HepG2 (cell line): Measurements from ENCODE around the gene FBXO44. TPM values are rescaled to one million over a fixed set of nuclear protein-coding genes. Genes with fewer than 3 reads are reported as not detected.

Experiments
- ARHGAP35 ChIP-seq: sonication (generic); formaldehyde crosslinking; IDR thresholded peaks from 2 replicates; pipeline ENCODE4 v1.9.0; 2022; ENCODE audit warnings: mild to moderate bottlenecking, inconsistent platforms, moderate library complexity, missing genetic modification reagents, borderline replicate concordance
- ATF7 ChIP-seq, 2 experiments: fragments of 450-650 bp in 1 of 2; sonication (generic) in 1 of 2; formaldehyde crosslinking in 1 of 2; IDR thresholded peaks; 2 replicates each; pipeline versions ENCODE4 v1.4.0 to v1.6.1; 2016 to 2020; ENCODE audit warnings: antibody characterized with exemption in 1 of 2, mild to moderate bottlenecking in 1 of 2, missing genetic modification reagents in 1 of 2
- BRD4 ChIP-seq: sonication (generic); formaldehyde crosslinking; IDR thresholded peaks from 2 replicates; pipeline ENCODE4 v1.4.0; 2020; ENCODE audit warnings: missing genetic modification reagents
- FIP1L1 ChIP-seq: fragments of 200-400 bp; formaldehyde crosslinking; IDR thresholded peaks from 2 replicates; pipeline ENCODE4 v1.6.1; 2018; ENCODE audit warnings: low read depth, mild to moderate bottlenecking, low read length, moderate library complexity, borderline replicate concordance; ENCODE audit not compliant: insufficient read depth
- HNF4A ChIP-seq: sonication (generic); formaldehyde crosslinking; IDR thresholded peaks from 2 replicates; pipeline ENCODE4 v1.4.0; 2020; ENCODE audit warnings: missing genetic modification reagents
- KAT8 ChIP-seq: IDR thresholded peaks from 2 replicates; pipeline ENCODE4 v1.6.1; 2016; ENCODE audit warnings: missing genetic modification reagents, missing compliant biosample characterization
- NKX3-1 ChIP-seq: sonication (generic); formaldehyde crosslinking; IDR thresholded peaks from 2 replicates; pipeline ENCODE4 v1.5.0; 2020; ENCODE audit warnings: missing genetic modification reagents
- SAP130 ChIP-seq: IDR thresholded peaks from 2 replicates; pipeline ENCODE4 v1.6.1; 2016; ENCODE audit warnings: low read depth
- SMAD1 ChIP-seq: sonication (generic); formaldehyde crosslinking; IDR thresholded peaks from 2 replicates; pipeline ENCODE4 v1.4.0; 2020; ENCODE audit warnings: missing genetic modification reagents, low read depth, mild to moderate bottlenecking, borderline replicate concordance
- SMYD3 ChIP-seq: sonication (generic); formaldehyde crosslinking; IDR thresholded peaks from 2 replicates; pipeline ENCODE4 v1.8.1; 2023; ENCODE audit warnings: mild to moderate bottlenecking, missing genetic modification reagents
- SOX5 ChIP-seq: IDR thresholded peaks from 2 replicates; pipeline ENCODE4 v1.6.1; 2016; ENCODE audit warnings: borderline replicate concordance
- THAP7 ChIP-seq: sonication (generic); formaldehyde crosslinking; IDR thresholded peaks from 2 replicates; pipeline ENCODE4 v1.8.1; 2023; ENCODE audit warnings: mild to moderate bottlenecking, missing genetic modification reagents
- ZMYM2 ChIP-seq: sonication (generic); formaldehyde crosslinking; IDR thresholded peaks from 2 replicates; pipeline ENCODE4 v1.8.0; 2022; ENCODE audit warnings: mild to moderate bottlenecking, missing genetic modification reagents
- ZNF124 ChIP-seq: sonication (generic); formaldehyde crosslinking; IDR thresholded peaks from 2 replicates; pipeline ENCODE4 v1.4.0; 2020; ENCODE audit warnings: missing genetic modification reagents
- ZNF138 ChIP-seq: sonication (generic); formaldehyde crosslinking; IDR thresholded peaks from 2 replicates; pipeline ENCODE4 v1.5.0; 2020; ENCODE audit warnings: mild to moderate bottlenecking, low read depth, missing genetic modification reagents
- ZNF761 ChIP-seq: sonication (generic); formaldehyde crosslinking; conservative IDR thresholded peaks from 2 replicates; pipeline ENCODE4 v1.4.0; 2020; ENCODE audit warnings: mild to moderate bottlenecking, missing genetic modification reagents
- polyA plus RNA-seq, 8 experiments: library from polyadenylated mRNA; depleted of rRNA in 3 of 8; stranded (reverse) in 7 of 8; unstranded in 1 of 8; fragments of >200 nt; fragmentation: Illumina TruSeq in 4 of 8; extraction: Trizol in 4 of 8; gene quantifications; 2 replicates each; pipeline versions ENCODE4 v1.2.1 to v1.2.3, GENCODE V29; 2011 to 2016; ENCODE audit warnings: low read depth in 4 of 8, missing spikeins in 1 of 8, mixed read lengths in 1 of 8; ENCODE audit not compliant: insufficient read depth in 1 of 8
- total RNA-seq, 5 experiments: library from RNA; depleted of rRNA; stranded (reverse); fragments of >200 nt; fragmentation: Illumina TruSeq; extraction: Trizol; gene quantifications; 2 replicates each; pipeline ENCODE4 v1.2.3, GENCODE V29; 2016; ENCODE audit warnings: low read depth in 1 of 5
- TF ChIP-seq, protein P1 (sequence below): sonication (generic); formaldehyde crosslinking; IDR thresholded peaks from 2 replicates; pipeline ENCODE4 v1.4.0; 2020; ENCODE audit warnings: missing genetic modification reagents
- TF ChIP-seq, protein P2 (sequence below): sonication (generic); formaldehyde crosslinking; IDR thresholded peaks from 2 replicates; pipeline ENCODE4 v1.4.0; 2020; ENCODE audit warnings: missing genetic modification reagents, borderline replicate concordance
- TF ChIP-seq, protein P3 (sequence below), 2 experiments: fragments of 450-650 bp in 1 of 2; sonication (generic) in 1 of 2; formaldehyde crosslinking; IDR thresholded peaks; 2 replicates each; pipeline versions ENCODE4 v1.5.0 to v1.8.0; 2020 to 2022; ENCODE audit warnings: mild to moderate bottlenecking in 1 of 2, missing genetic modification reagents in 1 of 2
- TF ChIP-seq, protein P4 (sequence below): sonication (generic); formaldehyde crosslinking; conservative IDR thresholded peaks from 2 replicates; pipeline ENCODE4 v1.4.0; 2020; ENCODE audit warnings: missing genetic modification reagents

Gene FBXO44
- total and polyA plus RNA-seq, 2 of the 13 experiments (the other 11 are each of a cell fraction or from before 2014, with no cell fraction given): 22.4 to 27.9 TPM

DNA sequence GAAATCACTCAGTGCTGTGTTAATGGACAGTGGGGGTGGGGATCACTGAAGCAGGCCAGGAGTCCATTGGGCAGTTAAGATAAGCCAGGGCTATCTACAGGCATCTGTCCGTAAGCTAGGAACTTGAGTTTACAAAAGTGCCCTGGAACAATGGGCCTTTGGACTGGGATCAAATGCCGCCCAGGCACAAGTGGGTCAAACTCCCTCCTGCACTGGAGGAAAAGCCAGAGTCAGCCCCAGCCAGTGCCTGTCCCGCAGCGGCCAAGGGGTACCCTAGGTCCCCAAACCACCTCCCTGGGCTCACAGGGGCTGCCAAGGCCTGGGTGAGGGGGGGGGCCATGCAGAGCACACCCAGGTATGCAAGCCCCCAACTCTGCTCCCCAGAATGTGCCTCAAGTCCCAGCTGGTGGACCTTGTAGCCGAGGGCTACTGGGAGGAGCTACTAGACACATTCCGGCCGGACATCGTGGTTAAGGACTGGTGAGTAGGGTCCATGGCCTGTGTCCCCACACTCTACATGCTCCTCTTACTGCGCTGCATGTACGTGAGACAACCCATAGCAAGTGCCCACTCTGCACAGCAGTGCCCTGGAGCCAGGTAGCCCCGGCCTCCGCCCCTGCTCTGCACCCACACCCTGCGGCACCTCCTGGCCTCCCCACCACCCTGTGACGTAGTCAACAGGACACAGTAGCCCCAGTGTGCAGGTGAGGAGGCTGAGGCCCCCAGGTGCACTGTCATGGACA lies 17.0 kb downstream of the FBXO44 start (continued):
- TF ChIP-seq, protein P1, sequence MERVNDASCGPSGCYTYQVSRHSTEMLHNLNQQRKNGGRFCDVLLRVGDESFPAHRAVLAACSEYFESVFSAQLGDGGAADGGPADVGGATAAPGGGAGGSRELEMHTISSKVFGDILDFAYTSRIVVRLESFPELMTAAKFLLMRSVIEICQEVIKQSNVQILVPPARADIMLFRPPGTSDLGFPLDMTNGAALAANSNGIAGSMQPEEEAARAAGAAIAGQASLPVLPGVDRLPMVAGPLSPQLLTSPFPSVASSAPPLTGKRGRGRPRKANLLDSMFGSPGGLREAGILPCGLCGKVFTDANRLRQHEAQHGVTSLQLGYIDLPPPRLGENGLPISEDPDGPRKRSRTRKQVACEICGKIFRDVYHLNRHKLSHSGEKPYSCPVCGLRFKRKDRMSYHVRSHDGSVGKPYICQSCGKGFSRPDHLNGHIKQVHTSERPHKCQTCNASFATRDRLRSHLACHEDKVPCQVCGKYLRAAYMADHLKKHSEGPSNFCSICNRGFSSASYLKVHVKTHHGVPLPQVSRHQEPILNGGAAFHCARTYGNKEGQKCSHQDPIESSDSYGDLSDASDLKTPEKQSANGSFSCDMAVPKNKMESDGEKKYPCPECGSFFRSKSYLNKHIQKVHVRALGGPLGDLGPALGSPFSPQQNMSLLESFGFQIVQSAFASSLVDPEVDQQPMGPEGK (CRISPR knock-in tag): peak; percentile 79; the same call in 1 of the 2 replicates
- peak; percentile 44; the same call in 1 of the 2 replicates for TF ChIP-seq ZNF124 (CRISPR knock-in tag)
- TF ChIP-seq ARHGAP35 (CRISPR knock-in tag): no peak; the same call in 1 of the 2 replicates
- TF ChIP-seq ZNF761: 0 out of 2 replicates have a peak, but pooled peaks have one; percentile 33
- no peak for TF ChIP-seq FIP1L1
- peak; percentile 97 for TF ChIP-seq HNF4A (CRISPR knock-in tag)
- TF ChIP-seq SMYD3: 0 out of 2 replicates have a peak, but pooled peaks have one; percentile 50
- no peak for TF ChIP-seq THAP7 (CRISPR knock-in tag)
- no peak; the same call in 1 of the 2 replicates for TF ChIP-seq BRD4 (CRISPR knock-in tag)
- TF ChIP-seq, protein P2, sequence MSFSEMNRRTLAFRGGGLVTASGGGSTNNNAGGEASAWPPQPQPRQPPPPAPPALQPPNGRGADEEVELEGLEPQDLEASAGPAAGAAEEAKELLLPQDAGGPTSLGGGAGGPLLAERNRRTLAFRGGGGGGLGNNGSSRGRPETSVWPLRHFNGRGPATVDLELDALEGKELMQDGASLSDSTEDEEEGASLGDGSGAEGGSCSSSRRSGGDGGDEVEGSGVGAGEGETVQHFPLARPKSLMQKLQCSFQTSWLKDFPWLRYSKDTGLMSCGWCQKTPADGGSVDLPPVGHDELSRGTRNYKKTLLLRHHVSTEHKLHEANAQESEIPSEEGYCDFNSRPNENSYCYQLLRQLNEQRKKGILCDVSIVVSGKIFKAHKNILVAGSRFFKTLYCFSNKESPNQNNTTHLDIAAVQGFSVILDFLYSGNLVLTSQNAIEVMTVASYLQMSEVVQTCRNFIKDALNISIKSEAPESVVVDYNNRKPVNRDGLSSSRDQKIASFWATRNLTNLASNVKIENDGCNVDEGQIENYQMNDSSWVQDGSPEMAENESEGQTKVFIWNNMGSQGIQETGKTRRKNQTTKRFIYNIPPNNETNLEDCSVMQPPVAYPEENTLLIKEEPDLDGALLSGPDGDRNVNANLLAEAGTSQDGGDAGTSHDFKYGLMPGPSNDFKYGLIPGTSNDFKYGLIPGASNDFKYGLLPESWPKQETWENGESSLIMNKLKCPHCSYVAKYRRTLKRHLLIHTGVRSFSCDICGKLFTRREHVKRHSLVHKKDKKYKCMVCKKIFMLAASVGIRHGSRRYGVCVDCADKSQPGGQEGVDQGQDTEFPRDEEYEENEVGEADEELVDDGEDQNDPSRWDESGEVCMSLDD (CRISPR knock-in tag): peak; percentile 37; the same call in 1 of the 2 replicates
- TF ChIP-seq, protein P3, sequence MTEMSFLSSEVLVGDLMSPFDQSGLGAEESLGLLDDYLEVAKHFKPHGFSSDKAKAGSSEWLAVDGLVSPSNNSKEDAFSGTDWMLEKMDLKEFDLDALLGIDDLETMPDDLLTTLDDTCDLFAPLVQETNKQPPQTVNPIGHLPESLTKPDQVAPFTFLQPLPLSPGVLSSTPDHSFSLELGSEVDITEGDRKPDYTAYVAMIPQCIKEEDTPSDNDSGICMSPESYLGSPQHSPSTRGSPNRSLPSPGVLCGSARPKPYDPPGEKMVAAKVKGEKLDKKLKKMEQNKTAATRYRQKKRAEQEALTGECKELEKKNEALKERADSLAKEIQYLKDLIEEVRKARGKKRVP (CRISPR knock-in tag; IDR thresholded peaks at IDR 0.05): no peak
- TF ChIP-seq, protein P4, sequence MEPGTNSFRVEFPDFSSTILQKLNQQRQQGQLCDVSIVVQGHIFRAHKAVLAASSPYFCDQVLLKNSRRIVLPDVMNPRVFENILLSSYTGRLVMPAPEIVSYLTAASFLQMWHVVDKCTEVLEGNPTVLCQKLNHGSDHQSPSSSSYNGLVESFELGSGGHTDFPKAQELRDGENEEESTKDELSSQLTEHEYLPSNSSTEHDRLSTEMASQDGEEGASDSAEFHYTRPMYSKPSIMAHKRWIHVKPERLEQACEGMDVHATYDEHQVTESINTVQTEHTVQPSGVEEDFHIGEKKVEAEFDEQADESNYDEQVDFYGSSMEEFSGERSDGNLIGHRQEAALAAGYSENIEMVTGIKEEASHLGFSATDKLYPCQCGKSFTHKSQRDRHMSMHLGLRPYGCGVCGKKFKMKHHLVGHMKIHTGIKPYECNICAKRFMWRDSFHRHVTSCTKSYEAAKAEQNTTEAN: no peak
- TF ChIP-seq ZMYM2 (CRISPR knock-in tag): peak; percentile 72; the same call in 1 of the 2 replicates
- TF ChIP-seq SOX5: peak; percentile 87
- TF ChIP-seq ZNF138: no peak
- peak; percentile 22; the same call in 1 of the 2 replicates for TF ChIP-seq KAT8 (CRISPR knock-in tag)
- TF ChIP-seq ATF7 (IDR thresholded peaks at IDR 0.05): no peak
- 0 out of 2 replicates have a peak, but pooled peaks have one; percentile 37 for TF ChIP-seq ATF7 (CRISPR knock-in tag; IDR thresholded peaks at IDR 0.05)
- TF ChIP-seq SAP130 (CRISPR knock-in tag): peak; percentile 62
- TF ChIP-seq SMAD1 (CRISPR knock-in tag): peak; percentile 78; the same call in 1 of the 2 replicates
- TF ChIP-seq NKX3-1 (CRISPR knock-in tag): peak; percentile 50; the same call in 1 of the 2 replicates
